HepG2 (cell line): ENCODE data around the gene PSMB11. TPM values are rescaled to one million over a fixed set of nuclear protein-coding genes. Genes with fewer than 3 reads are reported as not detected.

Experiments
- ATAC-seq: fragments of 200-7000 bp; cut with Tn5 transposase; 3 replicates; pipeline ENCODE4 v1.9.1; 2020; ENCODE audit warnings: mild to moderate bottlenecking, moderate library complexity
- BruUV-seq: library from RNA; stranded (reverse); fragments of 400-500 nt; replicated peaks from 2 replicates; lab custom pipeline; 2021; lab: Mats Ljungman, UMichigan
- CTCF ChIA-PET: fragments of 300-600 bp; formaldehyde crosslinking; extraction: SDS; loops from one replicate; lab custom pipeline; 2021; ENCODE audit warnings: low total read pairs, inconsistent platforms, low intra/inter-chr PET ratio; lab: Yijun Ruan, JAX
- POLR2A ChIA-PET: fragments of 350-600 bp; sonication (Branson Sonifier 250); formaldehyde crosslinking; loops from one replicate; lab custom pipeline; 2020; ENCODE audit warnings: antibody characterized with exemption, inconsistent platforms; lab: Yijun Ruan, JAX
- DNase-seq: peaks from one replicate; pipeline ENCODE4 v3.0.0-alpha.2; 2015; ENCODE audit warnings: low spot score
- FAIRE-seq: peaks from 3 replicates; lab custom pipeline; 2011; peaks lifted over from hg19 to GRCh38; lab: Jason Lieb, UNC
- H2AFZ ChIP-seq: one replicate; pipeline ENCODE4 v1.6.1; 2011; ENCODE audit warnings: low read length, inconsistent platforms
- H3K27ac ChIP-seq: fragments of 300-600 bp; 3 replicates; pipeline ENCODE4 v1.8.0; 2011; ENCODE audit warnings: mixed run types, mild to moderate bottlenecking, mixed read lengths, low read length, inconsistent platforms; ENCODE audit not compliant: insufficient read depth; ENCODE audit errors: extremely low read length
- H3K27me3 ChIP-seq, 2 experiments: fragments of 200-600 bp in 1 of 2; 2 replicates in 1 of 2; 3 replicates in 1 of 2; pipeline versions ENCODE4 v1.6.0 to v1.8.0; 2011; ENCODE audit warnings: low read length in 2 of 2, mild to moderate bottlenecking in 2 of 2, moderate library complexity in 2 of 2, inconsistent platforms in 1 of 2; ENCODE audit not compliant: insufficient read depth in 2 of 2, control insufficient read depth in 1 of 2
- H3K36me3 ChIP-seq, 2 experiments: fragments of 200-600 bp in 1 of 2; replicated peaks in 1 of 2; 2 replicates in 1 of 2; 3 replicates in 1 of 2; pipeline versions ENCODE4 v1.5.1 to v1.8.0; 2011; ENCODE audit warnings: low read length in 2 of 2, inconsistent platforms in 1 of 2; ENCODE audit not compliant: insufficient read depth in 2 of 2, control insufficient read depth in 1 of 2
- H3K4me1 ChIP-seq: 2 replicates; pipeline ENCODE4 v1.5.1; 2012; ENCODE audit warnings: low read length, inconsistent platforms; ENCODE audit not compliant: insufficient read depth
- H3K4me2 ChIP-seq: 2 replicates; pipeline ENCODE4 v1.6.0; 2011; ENCODE audit warnings: low read depth, low read length, inconsistent platforms
- H3K4me3 ChIP-seq, 3 experiments: fragments of 200-600 bp in 1 of 3; sonication (generic), shearing (Covaris generic) in 1 of 3; replicated peaks in 1 of 3; 2 replicates each; pipeline ENCODE4 v1.5.1; 2011 to 2016; ENCODE audit warnings: low read length in 3 of 3, inconsistent platforms in 2 of 3, low read depth in 2 of 3, mild to moderate bottlenecking in 2 of 3, control low read depth in 1 of 3, mixed read lengths in 1 of 3; ENCODE audit not compliant: insufficient read depth in 1 of 3
- H3K79me2 ChIP-seq: one replicate; pipeline ENCODE4 v1.6.1; 2011; ENCODE audit warnings: low read length, inconsistent platforms; ENCODE audit not compliant: insufficient read depth
- H3K9ac ChIP-seq: 2 replicates; pipeline ENCODE4 v1.6.0; 2011; ENCODE audit warnings: mild to moderate bottlenecking, low read depth, low read length, inconsistent platforms; ENCODE audit not compliant: insufficient read depth
- H3K9me3 ChIP-seq: 2 replicates; pipeline ENCODE4 v1.5.1; 2012; ENCODE audit warnings: mild to moderate bottlenecking, low read length
- H4K20me1 ChIP-seq: 2 replicates; pipeline ENCODE4 v1.6.0; 2011; ENCODE audit warnings: inconsistent platforms, mild to moderate bottlenecking, low read length, moderate library complexity; ENCODE audit not compliant: insufficient read depth
- ARNT ChIP-seq: fragments of 450-650 bp; IDR thresholded peaks from 2 replicates; pipeline ENCODE4 v1.6.1; 2017
- ETV5 ChIP-seq: IDR thresholded peaks from 2 replicates; pipeline ENCODE4 v1.6.1; 2018; ENCODE audit warnings: missing biosample characterization, missing genetic modification reagents, inconsistent platforms, borderline replicate concordance
- FOSL2 ChIP-seq: sonication (generic); formaldehyde crosslinking; IDR thresholded peaks from 2 replicates; pipeline ENCODE4 v1.4.0; 2020; ENCODE audit warnings: missing genetic modification reagents
- FOXP4 ChIP-seq: sonication (generic); formaldehyde crosslinking; IDR thresholded peaks from 2 replicates; pipeline ENCODE4 v1.4.0; 2020; ENCODE audit warnings: missing genetic modification reagents
- GTF2F1 ChIP-seq: fragments of 150-350 bp; IDR thresholded peaks from 2 replicates; pipeline ENCODE4 v1.6.1; 2014; ENCODE audit warnings: low read length
- HES4 ChIP-seq: sonication (generic); formaldehyde crosslinking; IDR thresholded peaks from 2 replicates; pipeline ENCODE4 v1.9.0; 2021; ENCODE audit warnings: mild to moderate bottlenecking, missing genetic modification reagents, borderline replicate concordance
- MTF1 ChIP-seq: sonication (generic); formaldehyde crosslinking; IDR thresholded peaks from 2 replicates; pipeline ENCODE4 v1.5.0; 2020; ENCODE audit warnings: missing genetic modification reagents
- NFYC ChIP-seq: IDR thresholded peaks from 2 replicates; pipeline ENCODE4 v1.6.1; 2016; ENCODE audit warnings: missing genetic modification reagents, missing compliant biosample characterization
- SPEN ChIP-seq: sonication (generic); formaldehyde crosslinking; IDR thresholded peaks from 2 replicates; pipeline ENCODE4 v1.5.1; 2020; ENCODE audit warnings: low read depth, mild to moderate bottlenecking, missing genetic modification reagents
- ZBTB20 ChIP-seq: sonication (generic); formaldehyde crosslinking; IDR thresholded peaks from 2 replicates; pipeline ENCODE4 v1.8.1; 2023; ENCODE audit warnings: missing genetic modification reagents, low read depth, mild to moderate bottlenecking, borderline replicate concordance
- ZBTB44 ChIP-seq: sonication (generic); formaldehyde crosslinking; IDR thresholded peaks from 2 replicates; pipeline ENCODE4 v1.4.0; 2020; ENCODE audit warnings: missing genetic modification reagents
- ZFY ChIP-seq: sonication (generic); formaldehyde crosslinking; IDR thresholded peaks from 2 replicates; pipeline ENCODE4 v1.4.0; 2020; ENCODE audit warnings: missing genetic modification reagents
- ZNF274 ChIP-seq: sonication (generic); formaldehyde crosslinking; IDR thresholded peaks from 2 replicates; pipeline ENCODE4 v1.5.1; 2020; ENCODE audit warnings: mild to moderate bottlenecking, missing genetic modification reagents
- ZNF547 ChIP-seq: sonication (generic); formaldehyde crosslinking; IDR thresholded peaks from 2 replicates; pipeline ENCODE4 v1.5.1; 2020; ENCODE audit warnings: mild to moderate bottlenecking, missing genetic modification reagents
- WGBS: methylation state at CpG from one replicate; pipeline ENCODE4 v1.1.6; 2017; ENCODE audit warnings: low lambda C conversion rate; 5-methylcytosine and 5-hydroxymethylcytosine counted together
- in situ Hi-C: cut with HindIII; loops from 2 replicates; pipeline ENCODE4 v1.10.0; 2017; ENCODE audit warnings: low pct_unique_long_range_greater_than_20kb; ENCODE audit not compliant: extremely low pct_ligation_motif_present
- intact Hi-C: fragments of 100-400 bp; cut with micrococcal nuclease; formaldehyde crosslinking; loops from one replicate; pipeline ENCODE4 v1.10.0; 2022; ENCODE audit not compliant: unreplicated experiment
- polyA plus RNA-seq, 8 experiments: library from polyadenylated mRNA; depleted of rRNA in 3 of 8; stranded (reverse) in 7 of 8; unstranded in 1 of 8; fragments of >200 nt; fragmentation: Illumina TruSeq in 4 of 8; extraction: Trizol in 4 of 8; gene quantifications; 2 replicates each; pipeline versions ENCODE4 v1.2.1 to v1.2.3, GENCODE V29; 2011 to 2016; ENCODE audit warnings: low read depth in 4 of 8, missing spikeins in 1 of 8, mixed read lengths in 1 of 8; ENCODE audit not compliant: insufficient read depth in 1 of 8
- total RNA-seq, 5 experiments: library from RNA; depleted of rRNA; stranded (reverse); fragments of >200 nt; fragmentation: Illumina TruSeq; extraction: Trizol; gene quantifications; 2 replicates each; pipeline ENCODE4 v1.2.3, GENCODE V29; 2016; ENCODE audit warnings: low read depth in 1 of 5
- TF ChIP-seq, protein P1 (sequence below): sonication (generic); formaldehyde crosslinking; IDR thresholded peaks from 2 replicates; pipeline ENCODE4 v1.4.0; 2020; ENCODE audit warnings: missing genetic modification reagents; ENCODE audit errors: not compliant biosample characterization
- TF ChIP-seq, protein P2 (sequence below): sonication (generic); formaldehyde crosslinking; IDR thresholded peaks from 2 replicates; pipeline ENCODE4 v1.4.0; 2020; ENCODE audit warnings: mild to moderate bottlenecking, missing genetic modification reagents
- TF ChIP-seq, protein P3 (sequence below): IDR thresholded peaks from 2 replicates; pipeline ENCODE4 v1.6.1; 2016

Gene PSMB11
- total and polyA plus RNA-seq, 2 of the 13 experiments (the other 11 are each of a cell fraction or from before 2014, with no cell fraction given), result not detected

GRCh38 chr14:23052182-23052623 lies 10.2 kb downstream of the PSMB11 start (continued):
- TF ChIP-seq FOSL2 (CRISPR knock-in tag) (peak; percentile 26; the same call in 1 of the 2 replicates), ZFY (CRISPR knock-in tag) (0 out of 2 replicates have a peak, but pooled peaks have one; percentile 32), MTF1 (CRISPR knock-in tag) (no peak), SPEN (CRISPR knock-in tag) (peak; percentile 49; the same call in 1 of the 2 replicates), FOXP4 (CRISPR knock-in tag) (0 out of 2 replicates have a peak, but pooled peaks have one; percentile 36), NFYC (CRISPR knock-in tag) (no peak)
- TF ChIP-seq, protein P1, sequence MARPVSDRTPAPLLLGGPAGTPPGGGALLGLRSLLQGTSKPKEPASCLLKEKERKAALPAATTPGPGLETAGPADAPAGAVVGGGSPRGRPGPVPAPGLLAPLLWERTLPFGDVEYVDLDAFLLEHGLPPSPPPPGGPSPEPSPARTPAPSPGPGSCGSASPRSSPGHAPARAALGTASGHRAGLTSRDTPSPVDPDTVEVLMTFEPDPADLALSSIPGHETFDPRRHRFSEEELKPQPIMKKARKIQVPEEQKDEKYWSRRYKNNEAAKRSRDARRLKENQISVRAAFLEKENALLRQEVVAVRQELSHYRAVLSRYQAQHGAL (CRISPR knock-in tag), result no peak
- TF ChIP-seq, protein P2, sequence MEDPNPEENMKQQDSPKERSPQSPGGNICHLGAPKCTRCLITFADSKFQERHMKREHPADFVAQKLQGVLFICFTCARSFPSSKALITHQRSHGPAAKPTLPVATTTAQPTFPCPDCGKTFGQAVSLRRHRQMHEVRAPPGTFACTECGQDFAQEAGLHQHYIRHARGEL (CRISPR knock-in tag), result no peak

- ChIA-PET CTCF (interaction anchor here (2.5 to 8.5 kb wide), 2 partner anchors 58 to 66 kb away, joined by 27 to 77 read pairs; no protein-coding TSS in a partner anchor), POLR2A (interaction anchor here (1.0 to 7.4 kb wide), 10 partner anchors 12 to 80 kb away, joined by 3 to 72 read pairs (median 7); partner anchors contain the start of genes ACIN1, AJUBA and PSMB5)
- H3K9ac ChIP-seq, result no peak overlapping the region
- H3K27me3 ChIP-seq, result peaks cover 0 to 6% of the 10 kb centered on the region in 2 experiments; a peak in 1 of 5 replicates
- no peak for FAIRE-seq
- DNase-seq, result no peak
- in situ Hi-C loops (loop anchor here (5.0 kb wide), 2 partner anchors 65 to 495 kb away; no protein-coding TSS in a partner anchor), intact Hi-C loops (loop anchor here (1.0 kb wide), 2 partner anchors 58 to 66 kb away; no protein-coding TSS in a partner anchor)
- H3K27ac ChIP-seq, result no peak overlapping the region
- no peak overlapping the region for H3K4me3 ChIP-seq
- H3K9me3 ChIP-seq, result no peaks in the 10 kb centered on the region
- H2AFZ ChIP-seq, result no peak overlapping the region
- BruUV-seq, result no TSS peak
- H3K36me3 ChIP-seq, result no peaks in the 10 kb centered on the region
- H3K79me2 ChIP-seq, result no peaks in the 10 kb centered on the region
- ATAC-seq, result no peak
- peaks cover 26% of the 10 kb centered on the region for H3K4me1 ChIP-seq
- H4K20me1 ChIP-seq, result no peaks in the 10 kb centered on the region
- no peak overlapping the region; the same call in 1 of the 2 replicates for H3K4me2 ChIP-seq
- 37% methylated on average over 3 of the region's 3 CpGs for WGBS
- TF ChIP-seq HES4 (CRISPR knock-in tag), result no peak
- TF ChIP-seq ZBTB20 (CRISPR knock-in tag), result 0 out of 2 replicates have a peak, but pooled peaks have one; percentile 19
- TF ChIP-seq, protein P3, sequence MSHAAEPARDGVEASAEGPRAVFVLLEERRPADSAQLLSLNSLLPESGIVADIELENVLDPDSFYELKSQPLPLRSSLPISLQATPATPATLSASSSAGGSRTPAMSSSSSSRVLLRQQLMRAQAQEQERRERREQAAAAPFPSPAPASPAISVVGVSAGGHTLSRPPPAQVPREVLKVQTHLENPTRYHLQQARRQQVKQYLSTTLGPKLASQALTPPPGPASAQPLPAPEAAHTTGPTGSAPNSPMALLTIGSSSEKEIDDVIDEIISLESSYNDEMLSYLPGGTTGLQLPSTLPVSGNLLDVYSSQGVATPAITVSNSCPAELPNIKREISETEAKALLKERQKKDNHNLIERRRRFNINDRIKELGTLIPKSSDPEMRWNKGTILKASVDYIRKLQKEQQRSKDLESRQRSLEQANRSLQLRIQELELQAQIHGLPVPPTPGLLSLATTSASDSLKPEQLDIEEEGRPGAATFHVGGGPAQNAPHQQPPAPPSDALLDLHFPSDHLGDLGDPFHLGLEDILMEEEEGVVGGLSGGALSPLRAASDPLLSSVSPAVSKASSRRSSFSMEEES (CRISPR knock-in tag), result no peak
- TF ChIP-seq ZNF274 (CRISPR knock-in tag), result 0 out of 2 replicates have a peak, but pooled peaks have one; percentile 9
- no peak for TF ChIP-seq GTF2F1
- no peak for TF ChIP-seq ZNF547 (CRISPR knock-in tag)
- no peak for TF ChIP-seq ETV5 (CRISPR knock-in tag)
- TF ChIP-seq ARNT, result no peak
- TF ChIP-seq ZBTB44 (CRISPR knock-in tag), result 0 out of 2 replicates have a peak, but pooled peaks have one; percentile 3
These were observed 10.7 kb downstream of the PSMB11 start for GRCh38 chr14:23052671-23053070.
